Heart left ventricle (tissue), 16 donors: Measurements from ENCODE around the gene DOCK2. TPM values are rescaled to one million over a fixed set of nuclear protein-coding genes. Genes with fewer than 3 reads are reported as not detected.

ENCODE experiments used
- ATAC-seq, 4 donors: fragments of 200-7000 bp; cut with Tn5 transposase; one replicate each; pipeline ENCODE4 v1.9.1; 2020 to 2022; ENCODE audit warnings: moderate library complexity in 4 of 4, mild to moderate bottlenecking in 3 of 4, moderate number of reproducible peaks in 1 of 4
- DNase-seq, 5 donors: peaks; one replicate each; pipeline ENCODE4 v3.0.0-alpha.2; 2020
- H3K27ac ChIP-seq, 12 donors: fragments of 200-600 bp; sonication (generic) in 4 of 12; one replicate each; pipeline versions ENCODE4 v1.5.0 to v1.8.0; 2016 to 2022; ENCODE audit warnings: mild to moderate bottlenecking in 2 of 12
- H3K27me3 ChIP-seq, 9 donors: fragments of 200-600 bp; sonication (generic) in 2 of 9; one replicate each; pipeline versions ENCODE4 v1.5.1 to v1.8.0; 2016 to 2022; ENCODE audit warnings: mild to moderate bottlenecking in 3 of 9
- H3K36me3 ChIP-seq, 9 donors: fragments of 200-600 bp; sonication (generic) in 2 of 9; one replicate each; pipeline versions ENCODE4 v1.5.0 to v1.8.0; 2018 to 2022; ENCODE audit warnings: mild to moderate bottlenecking in 2 of 9
- H3K4me1 ChIP-seq, 12 donors: fragments of 200-600 bp; sonication (generic) in 4 of 12; one replicate each; pipeline versions ENCODE4 v1.5.0 to v1.8.0; 2016 to 2022; ENCODE audit warnings: mild to moderate bottlenecking in 3 of 12
- H3K4me3 ChIP-seq, 12 donors: fragments of 200-600 bp; sonication (generic) in 4 of 12; one replicate each; pipeline versions ENCODE4 v1.5.0 to v1.8.0; 2017 to 2022; ENCODE audit warnings: mild to moderate bottlenecking in 9 of 12, moderate library complexity in 4 of 12
- H3K9me3 ChIP-seq, 12 donors: fragments of 200-600 bp; sonication (generic) in 4 of 12; one replicate each; pipeline versions ENCODE4 v1.5.0 to v1.8.0; 2016 to 2022; ENCODE audit warnings: mild to moderate bottlenecking in 1 of 12
- POLR2A ChIP-seq, 2 donors: fragments of 450-650 bp; IDR thresholded peaks; one replicate each; pipeline ENCODE4 v1.6.1; 2017; ENCODE audit warnings: antibody characterized with exemption in 2 of 2, mild to moderate bottlenecking in 2 of 2, moderate library complexity in 2 of 2
- WGBS, 4 donors: extraction: QIAGEN DNeasy Blood & Tissue Kit in 2 of 4; methylation state at CpG; one replicate each; pipeline versions ENCODE4 v1.1.5 to v1.1.7; 2013 to 2018; 5-methylcytosine and 5-hydroxymethylcytosine counted together
- intact Hi-C, 10 donors: fragments of 100-400 bp; cut with DNase I; formaldehyde crosslinking; loops; one replicate each; pipeline versions ENCODE4 v1.11.1 to v1.14.2; 2022
- polyA plus RNA-seq, 2 donors: library from polyadenylated mRNA; stranded (reverse); fragments of 200-250 nt; gene quantifications; one replicate each; pipeline ENCODE4 v1.2.3, GENCODE V29; 2013
- total RNA-seq, 9 donors: library from RNA; depleted of rRNA in 2 of 9; stranded (reverse); fragments of >200 nt in 2 of 9; fragmentation: NEBNext Ultra II Directional in 3 of 9; extraction: Animal tissue kit (Norgen Biotek cat#: 25700) in 3 of 9; gene quantifications; one replicate each; pipeline versions ENCODE4 v1.1.0 to v1.2.4, GENCODE V29; 2016 to 2023
- TF ChIP-seq, protein P1 (sequence below), 12 donors: fragments of 200-600 bp; sonication (generic) in 4 of 12; IDR thresholded peaks; one replicate each; pipeline versions ENCODE4 v1.5.0 to v1.8.0; 2018 to 2022; ENCODE audit warnings: antibody characterized with exemption in 12 of 12, mild to moderate bottlenecking in 5 of 12
- donor health status: ischemic (EF 13 %, LVEDD 7.1; RV severe dilation, severe dysfunction).
- donor health status: healthy with polysubstance abuse.
- donor health status: DM: no; HTN: yes; CAD: no.
- donor health status: DM: no; HTN: no; CAD: no.
- donor health status: ischemic (EF 25% LVEDD 6.9; RV normal size, moderate dysfunction).
- donor health status: ischemic (EF 25% LVEDD 5.7; RV mildly dilated, moderate dysfunction).
- donor health status: healthy.
- donor health status: DM: yes; HTN: yes; CAD: no.
- donor health status: ischemic (EF 35%, LVEDD 5.7; RV mildly dilated, moderate dysfunction).
- donor health status: nonischemic (EF 11% LVEDD 7.7; RV severe dilation, severe dysfunction).
- donor health status: DM: yes; HTN: yes; CAD: no.
- donor health status: PGD.
- donor health status: ischemic (EF 29% LVEDD 5.4; RV normal size, mild dysfunction).
- donor health status: nonischemic (EF 23%, LVEDD 6.1; RV moderate dilation, normal function).

The DOCK2 gene
- total and polyA plus RNA-seq, 11 donors: 0.80 to 59.5 (median 4.6) TPM

DNA sequence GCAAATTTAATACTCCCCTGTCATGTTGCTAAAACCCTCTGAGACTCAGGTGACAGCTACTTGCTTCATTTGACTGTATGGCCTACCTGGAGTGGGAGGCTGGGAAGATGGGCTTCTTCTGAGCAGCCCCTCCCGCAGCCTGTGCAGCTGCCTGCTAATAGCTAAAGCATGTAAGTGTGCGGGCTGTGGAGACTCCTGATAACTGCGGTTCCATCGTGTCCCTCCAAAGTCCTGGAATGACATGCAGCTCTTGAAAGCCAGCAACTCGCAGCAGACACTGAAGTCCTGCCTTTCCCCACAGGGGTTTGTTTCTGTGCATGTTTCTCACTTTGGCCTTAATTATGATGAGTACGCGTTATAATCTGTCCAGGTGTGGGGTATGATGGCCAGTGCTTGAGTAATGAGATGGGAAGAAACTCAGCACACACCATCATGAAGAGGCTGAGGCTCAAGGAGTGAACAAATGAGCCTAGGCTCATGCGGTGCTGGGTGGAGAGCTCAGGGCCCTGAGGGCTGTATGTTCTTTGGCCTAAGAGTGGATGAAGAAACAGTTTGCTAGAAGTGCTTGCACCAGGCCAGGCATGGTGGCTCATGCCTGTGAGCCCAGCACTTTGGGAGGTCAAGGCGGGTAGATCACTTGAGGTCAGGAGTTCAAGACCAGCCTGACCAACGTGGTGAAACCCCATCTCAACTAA, 119.1 kb downstream of the DOCK2 start:
- 70 to 77% (median 73%) methylated on average over 10 of the region's 10 CpGs for WGBS, 4 donors
- no peak for TF ChIP-seq POLR2A (IDR thresholded peaks at IDR 0.05)
- TF ChIP-seq, protein P1, sequence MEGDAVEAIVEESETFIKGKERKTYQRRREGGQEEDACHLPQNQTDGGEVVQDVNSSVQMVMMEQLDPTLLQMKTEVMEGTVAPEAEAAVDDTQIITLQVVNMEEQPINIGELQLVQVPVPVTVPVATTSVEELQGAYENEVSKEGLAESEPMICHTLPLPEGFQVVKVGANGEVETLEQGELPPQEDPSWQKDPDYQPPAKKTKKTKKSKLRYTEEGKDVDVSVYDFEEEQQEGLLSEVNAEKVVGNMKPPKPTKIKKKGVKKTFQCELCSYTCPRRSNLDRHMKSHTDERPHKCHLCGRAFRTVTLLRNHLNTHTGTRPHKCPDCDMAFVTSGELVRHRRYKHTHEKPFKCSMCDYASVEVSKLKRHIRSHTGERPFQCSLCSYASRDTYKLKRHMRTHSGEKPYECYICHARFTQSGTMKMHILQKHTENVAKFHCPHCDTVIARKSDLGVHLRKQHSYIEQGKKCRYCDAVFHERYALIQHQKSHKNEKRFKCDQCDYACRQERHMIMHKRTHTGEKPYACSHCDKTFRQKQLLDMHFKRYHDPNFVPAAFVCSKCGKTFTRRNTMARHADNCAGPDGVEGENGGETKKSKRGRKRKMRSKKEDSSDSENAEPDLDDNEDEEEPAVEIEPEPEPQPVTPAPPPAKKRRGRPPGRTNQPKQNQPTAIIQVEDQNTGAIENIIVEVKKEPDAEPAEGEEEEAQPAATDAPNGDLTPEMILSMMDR (IDR thresholded peaks at IDR 0.05): no peak
- intact Hi-C loops: no loop called here
- ATAC-seq: no peak
- Histone ChIP-seq H3K27ac (no peak overlapping the region), H3K9me3 (peaks cover 0 to 7% (median 0%) of the 10 kb centered on the region in 12 donors), H3K27me3 (no peaks in the 10 kb centered on the region), H3K36me3 (peaks cover 0 to 45% (median 0%) of the 10 kb centered on the region in 9 donors), H3K4me3 (no peak overlapping the region), H3K4me1 (peaks cover 0 to 5% (median 0%) of the 10 kb centered on the region in 12 donors)
- no peak for DNase-seq

DNA sequence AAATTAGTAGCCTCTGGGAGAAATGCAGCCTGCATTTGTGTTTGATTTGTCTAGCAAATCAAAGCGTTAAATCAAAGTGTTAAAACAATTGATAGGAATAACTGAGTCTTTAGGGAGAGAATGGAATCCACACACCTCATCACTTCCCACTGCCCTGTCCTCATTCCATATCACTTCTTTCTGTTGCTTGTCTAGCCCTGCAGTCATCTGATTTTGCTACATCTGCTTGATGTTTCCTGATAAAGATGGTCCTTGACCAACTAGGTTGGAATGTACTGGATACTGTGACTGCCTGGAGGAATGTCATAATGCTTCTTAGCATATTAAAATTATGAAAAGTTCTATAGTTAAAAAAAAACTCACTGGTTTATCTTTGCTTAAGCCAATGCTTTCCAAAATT, 119.9 kb downstream of the DOCK2 start:
- intact Hi-C loops: no loop called here
- peaks cover 0 to 5% (median 0%) of the 10 kb centered on the region in 12 donors for H3K4me1 ChIP-seq
- no peak overlapping the region for H3K4me3 ChIP-seq
- peaks cover 0 to 7% (median 0%) of the 10 kb centered on the region in 12 donors for H3K9me3 ChIP-seq
- H3K27me3 ChIP-seq: no peaks in the 10 kb centered on the region
- no peak for DNase-seq
- no peak for ATAC-seq
- H3K27ac ChIP-seq: no peak overlapping the region
- 93 to 100% (median 98%) methylated on average over 1 of the region's 1 CpG for WGBS, 4 donors
- H3K36me3 ChIP-seq: peaks cover 0 to 47% (median 0%) of the 10 kb centered on the region in 9 donors
- no peak for TF ChIP-seq POLR2A (IDR thresholded peaks at IDR 0.05)
- TF ChIP-seq, protein P1 (IDR thresholded peaks at IDR 0.05): no peak

DNA sequence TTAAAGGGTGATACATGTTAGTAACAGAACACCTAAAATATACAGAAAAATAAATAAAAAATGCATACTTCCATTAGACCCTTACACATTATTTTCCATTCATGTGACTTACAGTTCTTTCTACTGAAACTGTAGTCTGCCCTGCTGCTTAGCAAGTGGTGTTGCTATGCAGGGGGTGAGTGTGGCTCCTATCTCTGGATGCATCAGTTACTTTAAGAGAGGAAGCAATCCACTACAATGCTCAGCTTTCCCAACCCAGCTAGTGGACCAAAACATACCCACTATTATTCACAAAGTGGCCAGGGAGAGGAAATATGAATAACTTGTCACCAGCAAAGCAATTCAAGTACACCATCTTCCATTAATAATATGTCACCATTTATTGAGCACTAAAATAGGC, 121.8 kb downstream of the DOCK2 start:
- Histone ChIP-seq H3K27ac (no peak overlapping the region), H3K4me1 (no peaks in the 10 kb centered on the region), H3K4me3 (no peak overlapping the region), H3K9me3 (peaks cover 0 to 7% (median 0%) of the 10 kb centered on the region in 12 donors), H3K27me3 (no peaks in the 10 kb centered on the region), H3K36me3 (peaks cover 0 to 62% (median 0%) of the 10 kb centered on the region in 9 donors)
- intact Hi-C loops: no loop called here
- TF ChIP-seq, protein P1 (IDR thresholded peaks at IDR 0.05): no peak
- no peak for TF ChIP-seq POLR2A (IDR thresholded peaks at IDR 0.05)
- DNase-seq (no peak), ATAC-seq (no peak)

DNA sequence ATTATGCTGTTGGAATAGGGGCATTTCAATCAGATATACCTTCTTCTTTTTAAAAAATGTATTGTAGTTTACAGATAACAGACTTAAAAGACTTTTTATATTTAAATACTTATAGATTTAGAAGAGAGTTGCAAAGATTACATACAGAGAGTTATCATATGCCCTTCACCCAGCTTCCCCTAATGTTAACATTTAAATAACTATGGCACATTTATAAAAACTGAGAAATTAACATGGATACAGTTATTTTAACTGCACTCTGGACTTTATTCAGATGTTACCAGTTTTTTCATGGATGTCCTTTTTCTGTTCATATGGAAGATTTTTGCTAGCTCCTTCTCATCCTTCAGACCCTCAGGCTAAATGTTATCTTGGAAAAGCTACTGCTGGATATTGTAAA, 123.2 kb downstream of the DOCK2 start:
- no peak overlapping the region for H3K27ac ChIP-seq
- TF ChIP-seq POLR2A (IDR thresholded peaks at IDR 0.05): no peak
- TF ChIP-seq, protein P1 (IDR thresholded peaks at IDR 0.05): no peak
- H3K9me3 ChIP-seq: peaks cover 0 to 7% (median 0%) of the 10 kb centered on the region in 12 donors
- ATAC-seq (no peak), DNase-seq (no peak)
- no peaks in the 10 kb centered on the region for H3K4me1 ChIP-seq
- H3K27me3 ChIP-seq: no peaks in the 10 kb centered on the region
- H3K36me3 ChIP-seq: peaks cover 0 to 68% (median 0%) of the 10 kb centered on the region in 9 donors
- H3K4me3 ChIP-seq: no peak overlapping the region
- intact Hi-C loops: no loop called here
